Inflammatory macrophage (primary cell): ENCODE results near the gene TMPRSS3.

Experiments used
- DNase-seq, 2 donors: peaks; one replicate each; pipeline ENCODE4 v3.0.0-alpha.2; 2020 to 2022

The TMPRSS3 gene

DNA sequence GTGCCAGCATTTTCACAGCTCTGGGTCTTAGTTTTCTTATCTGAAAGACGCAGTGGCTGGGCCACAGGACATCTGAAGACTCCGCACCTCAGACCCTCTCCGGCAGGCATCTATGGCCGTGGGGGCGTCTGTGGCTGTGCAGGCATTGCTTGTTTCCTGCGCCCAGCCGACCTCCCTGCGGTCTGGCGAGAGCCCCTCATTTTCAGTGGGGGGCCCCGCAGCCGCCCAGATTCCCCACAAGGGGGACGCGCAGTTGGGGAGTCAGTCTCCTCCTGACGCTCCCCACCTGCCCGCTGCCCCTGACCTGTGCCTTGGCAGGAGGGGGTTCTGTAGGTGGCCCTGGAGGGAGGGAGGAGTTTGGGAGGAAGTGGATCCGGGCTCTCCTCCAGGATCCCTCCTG is 26.0 kb downstream of the TMPRSS3 start:
- no peak for DNase-seq

DNA sequence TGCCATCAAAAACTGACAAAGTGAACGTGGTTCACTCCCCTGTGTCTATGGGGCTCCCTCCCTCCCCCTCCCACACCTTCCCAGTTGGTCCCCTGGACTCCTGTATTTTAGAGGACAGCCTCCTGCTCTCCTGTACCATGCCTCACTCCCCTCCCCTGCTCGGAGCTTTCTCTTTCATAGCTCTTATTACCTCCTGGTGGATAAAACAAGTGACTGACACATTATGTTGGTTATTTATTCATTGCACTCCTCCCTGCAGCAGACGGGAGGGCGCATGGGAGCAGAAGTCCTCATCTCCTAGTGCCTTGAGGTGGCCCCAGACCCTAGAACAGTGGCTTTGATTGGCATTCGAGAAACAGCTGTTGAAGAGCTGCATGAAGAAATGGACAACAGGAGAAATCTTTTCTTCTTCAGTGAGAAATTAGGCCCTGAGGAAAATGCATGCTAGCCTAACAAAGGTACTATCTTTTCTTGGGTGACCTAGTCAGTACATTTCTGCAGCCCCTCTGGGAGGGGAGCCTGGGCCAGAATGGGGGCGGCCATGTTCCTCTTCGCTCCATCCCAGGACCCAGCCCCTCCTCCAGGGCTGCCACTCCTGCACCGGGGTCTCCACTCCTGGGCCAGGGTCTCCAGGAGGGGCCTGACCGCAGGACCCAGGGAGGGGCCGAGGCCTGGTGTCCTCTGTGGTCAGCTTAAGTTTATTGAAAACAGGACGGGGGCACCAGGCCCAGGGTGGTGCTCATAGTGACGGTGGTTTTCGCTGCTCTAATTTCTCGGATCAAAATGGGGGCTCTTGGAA is 28.3 kb downstream of the TMPRSS3 start:
- DNase-seq, result no peak

DNA sequence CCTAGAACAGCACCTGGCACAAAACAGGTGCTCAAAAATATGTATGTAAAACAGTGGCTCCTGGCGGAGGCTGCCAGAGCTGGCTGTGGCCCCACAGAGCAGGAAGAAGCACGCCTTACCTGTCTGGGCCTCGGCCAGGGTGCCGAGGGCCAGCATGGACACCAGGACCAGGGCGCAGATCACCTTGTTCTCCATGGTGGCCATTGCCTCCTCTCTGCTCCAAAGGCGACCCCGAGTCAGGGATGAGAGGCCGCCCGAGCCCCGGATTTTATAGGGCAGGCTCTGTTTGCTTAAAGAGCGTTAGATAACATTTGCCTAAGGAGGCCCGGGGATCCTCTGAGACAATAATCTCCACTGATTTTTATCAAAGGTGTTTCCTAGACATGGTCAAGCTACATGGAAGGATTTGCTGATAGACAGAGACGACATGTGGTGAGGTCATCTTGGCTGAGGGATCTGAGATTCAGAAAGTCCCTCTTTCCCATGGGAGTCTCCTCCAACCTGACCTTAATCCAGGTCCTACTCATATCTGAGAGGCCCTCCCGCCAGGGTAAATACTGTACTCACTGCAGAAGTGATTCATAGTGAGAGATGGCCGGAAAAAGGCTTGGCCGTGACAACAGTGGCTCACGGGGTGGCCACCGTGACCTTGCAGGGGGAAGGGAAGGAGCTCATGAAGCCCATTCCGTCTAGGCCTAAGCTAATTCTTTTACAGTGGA is 29.4 kb downstream of the TMPRSS3 start, which contains the start of gene TFF1:
Gene TFF1, minus strand, starts transcription at position 244 of the 719 bp plus-strand sequence. Its CDS starts 40 bp downstream, at position 204.
- no peak for DNase-seq

DNA sequence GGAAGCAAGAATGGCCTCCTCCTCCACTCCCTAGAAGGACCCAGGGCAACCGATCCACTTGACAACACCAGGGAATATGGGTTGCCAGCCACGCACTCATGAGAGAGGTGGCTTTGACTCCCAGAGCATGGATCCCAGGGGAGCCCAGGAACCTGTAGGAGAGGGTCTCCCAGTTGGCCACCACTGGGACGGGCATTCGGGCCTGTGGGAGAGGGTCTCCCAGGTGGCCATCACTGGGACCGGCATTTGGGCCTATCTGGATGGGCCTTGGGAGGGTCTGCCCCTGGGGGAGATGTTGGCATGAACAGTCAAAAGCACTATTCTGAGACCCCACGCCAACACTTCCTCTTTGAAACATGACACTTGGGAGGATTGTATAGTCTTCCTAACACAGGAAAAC is 30.1 kb downstream of the TMPRSS3 start:
- DNase-seq, result no peak

DNA sequence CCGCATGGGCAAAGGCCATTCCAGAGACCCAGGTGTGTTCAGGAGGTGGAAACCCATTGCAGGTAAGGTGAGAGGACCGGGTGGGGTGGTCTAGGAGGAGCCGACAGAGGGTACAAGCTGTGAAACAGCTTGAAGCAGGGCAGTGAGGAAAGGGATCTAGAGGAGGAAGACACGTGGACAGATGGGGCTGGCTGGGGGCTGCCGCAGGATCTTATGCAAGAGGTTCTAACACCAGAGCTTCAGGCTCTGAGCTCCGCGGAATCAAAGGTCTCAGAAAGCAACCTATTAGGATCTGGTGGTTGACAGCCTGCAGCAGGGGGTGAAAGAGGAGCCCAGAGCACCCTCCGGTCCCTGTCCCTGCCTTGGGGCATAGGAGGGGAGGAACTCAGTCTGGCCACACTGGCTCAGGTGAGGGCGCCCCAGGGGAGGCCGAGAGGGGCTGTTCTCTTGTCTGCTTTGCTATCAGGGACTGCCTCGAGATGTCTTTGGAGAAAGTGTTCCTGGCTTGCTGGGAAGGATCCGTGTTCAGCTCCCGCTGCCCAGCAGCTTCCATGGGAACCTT is 31.5 kb downstream of the TMPRSS3 start:
- DNase-seq, result no peak

DNA sequence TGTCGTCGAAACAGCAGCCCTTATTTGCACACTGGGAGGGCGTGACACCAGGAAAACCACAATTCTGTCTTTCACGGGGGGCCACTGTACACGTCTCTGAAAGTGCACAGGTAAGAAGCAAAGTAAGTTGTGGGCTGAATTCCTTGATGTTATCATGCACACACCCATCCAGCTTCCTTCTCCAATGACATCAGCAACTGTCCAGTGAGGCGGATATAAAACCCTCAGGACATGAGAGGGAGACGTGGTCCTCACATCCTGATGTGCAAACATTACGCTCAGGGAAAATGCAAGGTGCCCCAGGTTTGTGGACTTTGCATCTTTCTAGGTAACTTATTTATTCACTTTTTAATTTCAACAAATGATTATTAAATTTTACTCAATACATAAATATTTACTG is 32.5 kb downstream of the TMPRSS3 start:
- DNase-seq, result no peak

DNA sequence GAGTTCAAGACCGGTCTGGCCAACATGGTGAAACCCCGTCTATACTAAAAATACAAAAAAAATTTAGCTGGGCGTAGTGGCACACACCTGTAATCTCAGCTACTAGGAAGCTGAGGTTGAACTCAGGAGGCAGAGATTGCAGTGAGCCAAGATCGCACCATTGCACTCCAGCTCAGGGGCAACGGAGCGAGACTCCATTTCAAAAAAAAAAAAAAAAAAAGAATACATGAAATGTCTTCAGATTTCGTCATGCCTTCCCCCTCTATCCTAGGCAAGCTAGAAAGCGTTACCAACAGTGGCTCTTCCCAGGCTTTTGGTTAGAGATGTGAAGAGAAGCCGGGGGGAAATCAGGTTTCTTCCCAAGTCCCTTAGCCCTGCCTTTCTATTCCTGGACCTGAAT is 33.2 kb downstream of the TMPRSS3 start:
- no peak for DNase-seq

DNA sequence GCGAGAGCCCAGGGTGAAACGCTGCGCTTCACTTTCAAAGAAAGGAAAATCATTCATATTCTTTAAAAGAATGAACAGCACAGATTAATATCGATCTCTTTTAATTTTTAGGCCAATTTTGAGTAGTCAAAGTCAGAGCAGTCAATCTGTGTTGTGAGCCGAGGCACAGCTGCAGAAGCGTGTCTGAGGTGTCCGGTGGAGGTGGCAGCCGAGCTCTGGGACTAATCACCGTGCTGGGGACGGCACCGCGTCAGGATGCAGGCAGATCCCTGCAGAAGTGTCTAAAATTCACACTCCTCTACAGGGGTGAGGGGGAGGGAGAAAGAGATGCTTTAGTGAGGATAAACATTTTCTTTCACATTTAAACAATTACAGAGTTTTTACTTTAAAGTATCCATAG is 33.7 kb downstream of the TMPRSS3 start:
- no peak for DNase-seq

DNA sequence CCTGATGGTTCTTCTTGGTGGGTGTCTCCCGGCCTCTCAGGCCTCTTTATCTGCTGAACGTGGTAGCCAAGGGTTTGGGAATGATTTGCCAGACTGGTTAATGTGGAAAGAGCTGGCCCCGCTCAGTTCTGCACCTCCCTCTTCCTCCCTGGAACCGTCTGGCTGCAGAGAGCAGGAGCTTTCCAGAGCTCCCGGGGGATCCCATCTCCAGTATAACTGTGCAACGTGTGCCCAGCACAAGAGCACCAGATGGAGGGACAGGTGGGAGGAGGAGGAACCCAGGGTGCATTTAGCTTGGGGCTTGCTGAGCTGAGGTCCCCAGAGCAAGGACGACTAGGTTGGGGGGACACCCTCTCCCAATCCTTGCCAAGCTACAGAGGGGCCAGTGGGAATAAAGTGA is 34.6 kb downstream of the TMPRSS3 start:
- DNase-seq, result no peak

DNA sequence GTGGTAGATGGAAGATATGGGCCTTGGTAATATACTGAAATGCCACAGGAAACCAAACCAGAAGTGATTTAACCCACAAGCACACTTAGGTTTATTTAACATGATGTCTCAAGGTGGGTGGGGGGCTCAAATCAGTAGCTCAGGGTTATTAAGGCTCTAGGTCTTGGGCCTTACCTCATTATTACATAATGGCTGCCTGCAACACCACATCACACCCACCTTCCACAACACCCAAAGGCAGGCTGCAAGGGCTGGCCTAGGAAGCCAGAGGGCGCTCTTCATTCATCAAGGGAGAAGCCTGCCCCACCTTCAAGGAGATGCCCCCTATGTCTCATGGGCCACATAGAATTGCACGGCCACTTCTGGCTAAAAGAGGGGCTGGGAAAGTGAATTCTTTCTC is 35.5 kb downstream of the TMPRSS3 start:
- DNase-seq, result peak in 1 of 2 donors; percentile 8

DNA sequence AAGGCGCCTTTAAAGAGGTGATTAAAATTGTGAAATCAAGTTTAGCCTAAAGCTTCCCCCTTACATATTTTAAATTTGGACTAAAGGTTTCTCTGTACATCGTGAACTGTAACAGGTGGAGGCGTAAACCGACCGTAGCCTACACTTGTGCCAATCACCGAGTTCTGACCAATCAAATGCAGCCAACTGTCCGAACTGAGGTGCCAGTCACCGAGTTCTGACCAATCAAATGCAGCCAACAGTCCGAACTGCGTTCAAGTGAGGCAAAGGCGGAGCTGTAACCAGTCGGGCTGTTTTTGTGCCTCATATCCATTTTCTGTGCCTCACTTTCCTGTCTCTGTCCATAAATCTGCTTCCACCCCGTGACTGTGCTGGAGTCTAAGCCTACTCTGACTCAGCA is 36.9 kb downstream of the TMPRSS3 start:
- no peak for DNase-seq

DNA sequence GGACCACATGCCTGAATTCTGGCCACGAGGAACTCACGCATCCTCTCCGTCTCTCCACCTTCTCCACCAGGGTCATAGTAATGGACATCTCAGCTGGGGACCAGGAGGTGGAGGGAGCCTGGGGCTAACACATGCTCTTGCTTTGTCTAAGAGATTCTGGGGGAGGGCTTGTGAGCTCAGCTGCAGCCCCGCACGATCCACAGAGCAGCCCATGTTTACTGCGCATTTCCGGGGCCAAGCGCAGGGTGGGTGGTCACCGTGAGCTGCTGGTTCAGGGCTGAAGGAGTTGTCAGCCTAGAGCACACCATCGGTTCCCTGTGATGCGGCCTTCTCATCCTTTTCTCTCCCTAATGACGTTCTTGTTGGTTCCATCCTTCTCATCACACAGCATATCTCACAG is 37.6 kb downstream of the TMPRSS3 start:
- no peak for DNase-seq

DNA sequence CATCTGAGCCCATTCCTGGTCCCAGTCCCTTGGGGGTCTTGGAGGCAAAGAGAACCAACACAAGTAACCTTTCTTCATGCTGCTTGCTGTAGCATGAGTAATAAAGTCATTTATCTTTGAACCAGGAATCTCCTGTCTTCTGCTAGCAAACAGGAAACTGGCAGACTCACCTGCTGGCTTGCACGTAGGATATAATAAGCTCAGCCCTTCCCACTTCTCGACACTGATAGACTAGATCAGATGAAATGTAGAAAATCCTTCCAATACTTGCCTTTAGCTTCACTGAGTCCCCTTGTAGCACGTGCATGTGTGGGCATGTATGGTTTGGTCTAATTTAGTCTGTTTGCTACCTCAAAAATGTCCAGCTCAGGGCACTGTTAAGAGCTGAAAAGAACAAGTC is 38.5 kb downstream of the TMPRSS3 start:
- DNase-seq, result no peak

DNA sequence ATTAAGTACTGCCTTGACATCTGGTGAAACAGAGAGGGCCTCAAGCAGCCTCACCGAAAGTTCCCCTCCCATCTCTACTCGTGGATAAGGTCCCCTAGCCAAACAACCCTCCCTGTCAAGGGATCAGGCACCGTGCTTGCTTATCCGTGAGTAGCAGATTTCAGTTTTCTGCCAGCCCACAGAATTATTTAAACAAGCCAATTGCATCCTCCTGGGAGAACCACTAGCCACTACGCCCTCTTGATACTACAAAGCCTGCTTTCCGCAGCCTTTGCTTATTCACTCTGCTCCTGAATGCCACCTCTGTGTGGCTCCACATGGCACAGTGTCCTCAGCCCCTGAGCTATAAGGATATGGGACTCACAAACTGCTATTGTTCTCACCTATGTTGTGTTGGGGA is 39.2 kb downstream of the TMPRSS3 start:
- DNase-seq, result no peak

DNA sequence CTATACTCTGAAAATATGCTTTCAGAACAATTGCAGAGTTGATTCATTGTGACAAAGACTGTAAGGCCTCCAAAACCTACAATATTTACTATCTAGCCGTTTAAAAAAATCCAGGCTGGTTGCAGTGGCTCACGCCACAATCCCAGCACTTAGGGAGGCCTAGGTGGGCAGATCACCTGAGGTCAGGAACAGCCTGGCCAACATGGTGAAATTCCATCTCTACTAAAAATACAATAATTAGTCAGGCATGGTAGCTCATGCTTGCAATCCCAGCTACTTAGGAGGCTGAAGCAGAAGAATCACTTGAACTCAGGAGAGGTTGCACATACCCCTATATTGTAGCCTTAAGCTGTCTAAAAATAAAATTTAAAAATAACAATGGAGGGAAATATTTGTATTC is 39.8 kb downstream of the TMPRSS3 start:
- no peak for DNase-seq

DNA sequence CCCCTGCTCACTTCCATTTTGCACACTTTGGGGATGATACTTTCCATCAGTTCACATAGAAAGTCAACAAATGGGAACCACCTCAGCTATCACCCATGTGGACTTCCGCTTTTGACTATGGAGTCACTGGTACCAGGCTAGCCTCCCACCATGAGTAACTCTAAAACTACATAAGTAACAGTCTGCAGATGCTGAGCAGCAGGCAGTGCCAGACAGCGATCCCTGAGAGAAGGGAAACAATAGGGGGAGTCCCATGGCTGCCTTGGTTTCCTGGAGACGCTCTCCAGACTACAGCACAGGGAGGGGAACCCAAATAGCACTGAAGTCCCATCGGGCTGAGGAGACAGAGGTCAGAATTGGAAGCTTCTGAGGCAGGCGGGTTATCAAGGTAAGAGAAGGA is 42.2 kb downstream of the TMPRSS3 start:
- DNase-seq, result no peak

DNA sequence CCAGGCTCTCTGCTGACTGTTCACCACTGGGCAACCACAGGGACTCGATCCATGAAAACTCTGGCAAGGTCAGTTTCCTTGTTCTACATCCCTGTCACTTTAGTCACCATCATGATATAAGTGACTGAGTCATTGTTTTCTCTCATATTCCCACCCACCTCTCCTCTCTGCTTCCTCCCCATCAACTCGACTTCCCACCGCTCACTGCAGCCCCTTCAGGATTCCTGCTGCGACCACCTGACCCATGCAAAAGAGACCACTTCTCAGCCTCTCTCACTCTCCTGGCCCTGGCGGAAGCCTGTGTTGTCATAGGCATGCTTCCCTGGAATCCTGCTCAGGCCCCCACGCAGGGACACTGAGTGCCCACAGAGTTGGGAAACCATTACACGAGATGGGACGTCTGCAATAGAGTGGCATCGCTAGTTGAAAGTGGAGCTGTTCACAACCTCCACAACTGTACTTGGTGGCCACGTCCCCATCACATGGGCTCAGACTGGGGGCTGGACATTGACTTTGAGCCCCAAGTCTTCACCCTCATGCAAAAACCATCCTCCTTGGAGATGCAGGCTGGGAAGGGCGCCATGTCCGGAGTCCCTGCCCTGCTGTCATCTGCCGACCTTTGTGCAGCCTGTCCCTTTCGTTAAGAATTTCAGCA is 43.3 kb downstream of the TMPRSS3 start:
- DNase-seq, result no peak

DNA sequence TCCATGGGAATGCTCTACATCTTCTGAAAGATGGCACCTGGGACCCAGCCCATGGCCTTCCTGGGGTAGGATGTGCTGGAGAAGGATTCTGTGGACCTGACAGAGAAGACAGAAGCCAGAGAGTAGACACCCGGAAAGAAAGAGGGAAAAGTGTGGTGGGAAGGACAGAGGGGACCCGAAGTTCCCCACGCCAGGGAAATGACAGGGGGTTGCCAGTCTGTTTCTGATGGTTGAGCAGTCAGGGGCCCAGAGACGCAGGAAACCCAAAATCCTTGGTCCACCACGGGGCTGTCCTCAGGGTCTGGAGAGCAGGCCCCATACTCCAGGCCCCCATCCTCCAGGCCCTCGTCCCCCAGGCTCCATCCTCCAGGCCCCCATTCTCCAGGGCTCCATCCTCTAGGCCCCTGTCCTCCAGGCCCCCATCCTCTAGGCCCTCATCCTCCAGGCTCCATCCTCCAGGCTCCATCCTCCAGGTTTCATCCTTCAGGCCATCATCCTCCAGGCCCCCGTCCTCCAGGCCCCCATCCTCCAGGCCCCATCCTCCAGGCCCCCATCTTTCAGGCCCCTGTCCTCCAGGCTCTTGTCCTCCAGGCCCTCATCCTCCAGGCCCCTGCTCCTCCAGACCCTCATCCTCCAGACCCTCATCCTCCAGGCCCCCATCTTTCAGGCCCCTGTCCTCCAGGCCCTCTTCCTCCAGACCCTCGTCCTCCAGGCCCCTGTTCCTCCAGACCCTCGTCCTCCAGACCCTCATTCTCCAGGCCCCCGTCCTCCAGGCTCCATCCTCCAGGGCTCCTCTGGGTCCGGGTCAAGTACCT is 44.0 kb downstream of the TMPRSS3 start:
- no peak for DNase-seq

DNA sequence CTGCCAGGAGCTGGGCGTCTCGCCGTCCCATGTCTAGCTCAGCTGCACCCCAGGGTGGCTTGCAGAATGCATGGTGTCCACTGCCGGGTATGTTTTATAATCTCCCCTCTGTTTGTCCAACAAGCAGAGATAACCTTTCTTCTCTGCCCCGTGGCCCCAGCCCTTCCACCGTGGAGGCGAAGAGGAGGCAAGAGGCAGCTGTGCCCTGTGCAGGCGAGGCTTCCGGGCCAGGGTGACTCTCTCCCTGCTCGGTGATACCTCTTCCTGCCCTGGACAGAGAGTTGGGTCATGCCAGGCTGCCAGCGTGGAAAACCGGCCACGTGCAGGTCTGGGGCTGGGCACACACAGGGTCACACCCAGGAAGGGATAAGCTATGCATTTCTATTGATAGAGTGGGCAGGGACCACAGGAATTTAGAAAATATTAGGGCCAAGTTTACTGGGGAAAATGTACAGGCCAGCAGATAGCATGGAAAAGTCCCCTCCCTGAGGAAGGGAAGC is 44.9 kb downstream of the TMPRSS3 start, which contains the start of gene TFF2:
Gene TFF2, minus strand, starts transcription at position 68 of the 500 bp plus-strand sequence. Its CDS starts 37 bp downstream, at position 31.
- DNase-seq, result no peak

DNA sequence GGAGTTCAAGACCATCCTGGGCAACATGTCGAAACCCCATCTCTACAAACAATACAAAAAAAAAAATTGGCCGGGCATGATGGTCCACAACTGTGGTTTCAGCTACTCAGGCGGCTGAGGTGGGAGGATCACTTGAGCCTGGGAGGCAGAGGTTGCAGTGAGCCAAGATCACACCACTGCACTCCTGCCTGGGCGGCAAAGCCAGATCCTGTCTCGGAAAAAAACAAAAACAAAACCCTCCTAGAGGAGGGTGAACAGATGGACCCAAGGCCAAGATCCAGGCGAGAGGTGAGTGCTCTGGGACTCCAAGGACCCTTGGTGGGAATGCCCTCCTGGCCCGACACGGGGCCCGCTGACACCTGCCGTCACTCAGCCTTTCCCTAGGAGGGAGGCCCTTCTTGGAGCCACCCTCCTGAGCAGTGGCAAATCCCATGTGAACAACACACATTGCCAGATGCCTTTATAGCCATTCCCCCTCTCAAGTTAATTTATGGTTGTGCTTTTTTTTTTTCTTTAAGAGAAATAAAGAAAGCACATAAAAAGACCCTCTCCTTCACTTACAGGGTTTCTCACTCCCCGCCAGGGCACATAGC is 45.4 kb downstream of the TMPRSS3 start:
- DNase-seq, result no peak
